Neural cell (in vitro differentiated cells): ENCODE measurements around the gene PAX3. TPM values are rescaled to one million over a fixed set of nuclear protein-coding genes. Genes with fewer than 3 reads are reported as not detected.

Experiments used
- H2AFZ ChIP-seq: fragments of 200-600, 300-800 bp; sonication (generic), shearing (Covaris generic); 2 replicates; pipeline ENCODE4 v1.6.0; 2014; ENCODE audit warnings: low read depth, mild to moderate bottlenecking, antibody characterized with exemption, low read length, moderate library complexity
- H3F3A ChIP-seq: fragments of 200-600 bp; shearing (Covaris generic); 2 replicates; pipeline ENCODE4 v1.6.1; 2016; ENCODE audit warnings: mild to moderate bottlenecking, moderate library complexity, mixed read lengths, antibody characterized with exemption, low read length; ENCODE audit not compliant: insufficient read depth, poor library complexity, severe bottlenecking
- H3K27ac ChIP-seq: fragments of 200-600, 300-800 bp; sonication (generic), shearing (Covaris generic); 2 replicates; pipeline ENCODE4 v1.5.1; 2014; ENCODE audit warnings: mild to moderate bottlenecking, low read length, moderate library complexity
- H3K27me3 ChIP-seq: fragments of 300-800, 200-600 bp; sonication (generic), shearing (Covaris generic); 2 replicates; pipeline ENCODE4 v1.6.0; 2014; ENCODE audit warnings: mild to moderate bottlenecking, low read depth, low read length, moderate library complexity; ENCODE audit not compliant: insufficient read depth
- H3K36me3 ChIP-seq: fragments of 300-800, 200-600 bp; sonication (generic), shearing (Covaris generic); 2 replicates; pipeline ENCODE4 v1.5.1; 2014; ENCODE audit warnings: mild to moderate bottlenecking, antibody characterized with exemption, low read length, moderate library complexity; ENCODE audit not compliant: insufficient read depth
- H3K4me2 ChIP-seq: fragments of 300-800, 200-600 bp; sonication (generic), shearing (Covaris generic); 2 replicates; pipeline ENCODE4 v1.6.0; 2014; ENCODE audit warnings: mild to moderate bottlenecking, low read length
- H3K4me3 ChIP-seq: fragments of 300-800, 200-600 bp; sonication (generic), shearing (Covaris generic); 2 replicates; pipeline ENCODE4 v1.5.1; 2014; ENCODE audit warnings: mild to moderate bottlenecking, low read length, moderate library complexity
- H3K79me2 ChIP-seq: fragments of 200-600 bp; shearing (Covaris generic); replicated peaks from 2 replicates; pipeline ENCODE4 v1.6.0; 2014; ENCODE audit warnings: mild to moderate bottlenecking, low read length, moderate library complexity; ENCODE audit not compliant: insufficient read depth
- H3K9ac ChIP-seq: fragments of 300-800, 200-600 bp; sonication (generic), shearing (Covaris generic); 2 replicates; pipeline ENCODE4 v1.6.1; 2016; ENCODE audit warnings: mild to moderate bottlenecking, low read length, mixed read lengths
- H3K9me2 ChIP-seq: fragments of 200-600 bp; shearing (Covaris generic); 2 replicates; pipeline ENCODE4 v1.6.1; 2016; ENCODE audit warnings: mild to moderate bottlenecking, low read length, mixed read lengths; ENCODE audit not compliant: insufficient read depth
- H3K9me3 ChIP-seq: fragments of 200-600, 300-800 bp; sonication (generic), shearing (Covaris generic); 2 replicates; pipeline ENCODE4 v1.6.1; 2016; ENCODE audit warnings: mild to moderate bottlenecking, mixed run types, low read length, moderate library complexity, mixed read lengths
- H4K20me1 ChIP-seq: fragments of 200-600 bp; shearing (Covaris generic); 2 replicates; pipeline ENCODE4 v1.6.1; 2016; ENCODE audit warnings: mild to moderate bottlenecking, mixed run types; ENCODE audit not compliant: insufficient read depth
- EP300 ChIP-seq: fragments of 450-650 bp; conservative IDR thresholded peaks from 2 replicates; pipeline ENCODE4 v1.6.1; 2014; ENCODE audit warnings: antibody characterized with exemption, mild to moderate bottlenecking, moderate library complexity; ENCODE audit not compliant: poor library complexity, severe bottlenecking
- EZH2 ChIP-seq: fragments of 200-600, 300-800 bp; shearing (Covaris generic), sonication (generic); IDR thresholded peaks from 2 replicates; pipeline ENCODE4 v1.6.1; 2014; ENCODE audit warnings: antibody characterized with exemption, low read length, borderline replicate concordance, mild to moderate bottlenecking; ENCODE audit not compliant: insufficient read depth, poor library complexity, severe bottlenecking
- MXI1 ChIP-seq: fragments of 450-650 bp; conservative IDR thresholded peaks from 2 replicates; pipeline ENCODE4 v1.6.1; 2014; ENCODE audit warnings: antibody characterized with exemption, mild to moderate bottlenecking; ENCODE audit not compliant: poor library complexity, severe bottlenecking
- POLR2AphosphoS5 ChIP-seq: IDR thresholded peaks from 2 replicates; pipeline ENCODE4 v1.6.1; 2012
- RAD21 ChIP-seq: fragments of 450-650 bp; conservative IDR thresholded peaks from 2 replicates; pipeline ENCODE4 v1.6.1; 2014; ENCODE audit warnings: antibody characterized with exemption, mild to moderate bottlenecking, moderate library complexity
- REST ChIP-seq: IDR thresholded peaks from 2 replicates; pipeline ENCODE4 v1.6.1; 2012; ENCODE audit warnings: borderline replicate concordance
- SMC3 ChIP-seq: fragments of 450-650 bp; conservative IDR thresholded peaks from 2 replicates; pipeline ENCODE4 v1.6.1; 2014; ENCODE audit warnings: antibody characterized with exemption, mild to moderate bottlenecking, moderate library complexity; ENCODE audit not compliant: poor library complexity
- TAF1 ChIP-seq: IDR thresholded peaks from 2 replicates; pipeline ENCODE4 v1.6.1; 2012; ENCODE audit warnings: low read depth
- polyA plus RNA-seq: library from polyadenylated mRNA; depleted of rRNA; stranded (reverse); fragments of >200 nt; gene quantifications from 2 replicates; pipeline ENCODE4 v1.2.3, GENCODE V29; 2014
- TF ChIP-seq, protein P1 (sequence below): fragments of 450-650 bp; IDR thresholded peaks from 2 replicates; pipeline ENCODE4 v1.5.1; 2014; ENCODE audit warnings: antibody characterized with exemption, mild to moderate bottlenecking, moderate library complexity; ENCODE audit not compliant: poor library complexity, severe bottlenecking

Gene PAX3
- polyA plus RNA-seq, 1 donor from 2014 or later: not detected

DNA sequence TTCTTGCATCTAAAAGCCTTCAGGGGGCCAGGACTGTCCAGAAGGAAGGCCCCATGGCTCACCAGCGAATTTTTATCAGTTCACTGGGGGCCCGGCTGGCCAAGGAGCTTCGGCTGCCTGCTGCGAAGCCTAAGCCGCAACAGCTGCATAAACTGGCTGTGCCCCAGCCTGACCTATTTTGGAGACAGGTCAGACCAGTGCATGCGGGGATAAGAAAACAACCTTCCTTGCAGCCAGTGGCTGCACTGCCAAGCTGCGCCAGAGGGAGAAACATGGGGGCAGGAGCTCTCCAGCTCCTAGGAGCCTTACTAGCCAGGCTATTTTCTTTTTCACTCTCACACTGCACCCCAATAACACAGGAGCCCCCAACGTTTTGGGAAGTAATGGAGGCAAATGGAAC lies 15.2 kb downstream of the PAX3 start:
- Histone ChIP-seq H3K27ac (no peak overlapping the region), H3K27me3 (peaks cover 89% of the 10 kb centered on the region), H3K4me2 (no peak overlapping the region)

GRCh38 chr2:222281506-222281905 lies 17.3 kb downstream of the PAX3 start:
- H2AFZ ChIP-seq: no peak overlapping the region
- H3F3A ChIP-seq: no peaks in the 10 kb centered on the region
- H3K4me2 ChIP-seq: no peak overlapping the region
- no peaks in the 10 kb centered on the region for H3K36me3 ChIP-seq
- no peak overlapping the region for H3K27ac ChIP-seq
- H3K9me3 ChIP-seq: no peaks in the 10 kb centered on the region
- no peaks in the 10 kb centered on the region for H4K20me1 ChIP-seq
- peaks cover 84% of the 10 kb centered on the region for H3K27me3 ChIP-seq
- H3K4me3 ChIP-seq: no peak overlapping the region
- H3K9me2 ChIP-seq: no peaks in the 10 kb centered on the region
- no peak overlapping the region for H3K9ac ChIP-seq
- no peaks in the 10 kb centered on the region for H3K79me2 ChIP-seq
- TF ChIP-seq SMC3: no peak
- TF ChIP-seq RAD21: no peak
- TF ChIP-seq EP300: no peak
- no peak for TF ChIP-seq EZH2
- TF ChIP-seq MXI1: no peak
- no peak for TF ChIP-seq TAF1
- TF ChIP-seq REST: no peak
- TF ChIP-seq POLR2AphosphoS5: no peak

More for the DNA sequence above, 15.2 kb downstream of the PAX3 start:
- no peak overlapping the region for H3K4me3 ChIP-seq
- no peaks in the 10 kb centered on the region for H3K9me3 ChIP-seq
- no peaks in the 10 kb centered on the region for H3F3A ChIP-seq
- no peaks in the 10 kb centered on the region for H3K79me2 ChIP-seq
- no peak overlapping the region for H2AFZ ChIP-seq
- no peaks in the 10 kb centered on the region for H3K36me3 ChIP-seq
- H3K9ac ChIP-seq: no peak overlapping the region
- TF ChIP-seq EP300 (no peak), TAF1 (no peak), SMC3 (no peak), REST (no peak), EZH2 (no peak), RAD21 (no peak), POLR2AphosphoS5 (no peak), MXI1 (no peak)
- TF ChIP-seq, protein P1, sequence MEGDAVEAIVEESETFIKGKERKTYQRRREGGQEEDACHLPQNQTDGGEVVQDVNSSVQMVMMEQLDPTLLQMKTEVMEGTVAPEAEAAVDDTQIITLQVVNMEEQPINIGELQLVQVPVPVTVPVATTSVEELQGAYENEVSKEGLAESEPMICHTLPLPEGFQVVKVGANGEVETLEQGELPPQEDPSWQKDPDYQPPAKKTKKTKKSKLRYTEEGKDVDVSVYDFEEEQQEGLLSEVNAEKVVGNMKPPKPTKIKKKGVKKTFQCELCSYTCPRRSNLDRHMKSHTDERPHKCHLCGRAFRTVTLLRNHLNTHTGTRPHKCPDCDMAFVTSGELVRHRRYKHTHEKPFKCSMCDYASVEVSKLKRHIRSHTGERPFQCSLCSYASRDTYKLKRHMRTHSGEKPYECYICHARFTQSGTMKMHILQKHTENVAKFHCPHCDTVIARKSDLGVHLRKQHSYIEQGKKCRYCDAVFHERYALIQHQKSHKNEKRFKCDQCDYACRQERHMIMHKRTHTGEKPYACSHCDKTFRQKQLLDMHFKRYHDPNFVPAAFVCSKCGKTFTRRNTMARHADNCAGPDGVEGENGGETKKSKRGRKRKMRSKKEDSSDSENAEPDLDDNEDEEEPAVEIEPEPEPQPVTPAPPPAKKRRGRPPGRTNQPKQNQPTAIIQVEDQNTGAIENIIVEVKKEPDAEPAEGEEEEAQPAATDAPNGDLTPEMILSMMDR: no peak
- no peaks in the 10 kb centered on the region for H3K9me2 ChIP-seq
- no peaks in the 10 kb centered on the region for H4K20me1 ChIP-seq
